GOT3 (cell line): ENCODE measurements around the gene SMCO1.
"Not testable (repeated sequence)": the region's sequence is repeated elsewhere in the genome, so short reads cannot be mapped to it uniquely, and the experiment has no call there.

Experiments used
- DNase-seq: peaks from one replicate; lab custom pipeline; 2025; ENCODE audit warnings: mixed read lengths; lab: John Stamatoyannopoulos, UW

Gene SMCO1

GRCh38 chr3:196521291-196521690 lies 6.1 kb upstream of the SMCO1 start:
- not testable (repeated sequence) for DNase-seq

GRCh38 chr3:196519718-196520082 lies 4.6 kb upstream of the SMCO1 start:
- DNase-seq, result no peak

GRCh38 chr3:196518966-196519717 lies 4.0 kb upstream of the SMCO1 start:
- DNase-seq, result no peak

- no peak for DNase-seq
Observed at GRCh38 chr3:196517919-196518318, 2.8 kb upstream of the SMCO1 start.

- no peak for DNase-seq
Observed at GRCh38 chr3:196517162-196517800, 2.1 kb upstream of the SMCO1 start.

GRCh38 chr3:196514350-196514716 lies 813 bp downstream of the SMCO1 start:
- DNase-seq, result no peak

GRCh38 chr3:196513697-196514349 lies 1.3 kb downstream of the SMCO1 start:
- no peak for DNase-seq

GRCh38 chr3:196511646-196512425 lies 3.3 kb downstream of the SMCO1 start:
- not testable (repeated sequence) for DNase-seq

GRCh38 chr3:196511108-196511507 lies 4.0 kb downstream of the SMCO1 start:
- DNase-seq, result not testable (repeated sequence)

- DNase-seq, result no peak
Observed at GRCh38 chr3:196506687-196507086, 8.5 kb downstream of the SMCO1 start.

- no peak for DNase-seq
Observed at GRCh38 chr3:196504556-196504955, 10.6 kb downstream of the SMCO1 start.

GRCh38 chr3:196504077-196504398 lies 11.1 kb downstream of the SMCO1 start:
- not testable (repeated sequence) for DNase-seq

GRCh38 chr3:196503196-196504076 lies 11.7 kb downstream of the SMCO1 start, which contains the start of gene RNF168:
RNF168 (minus strand) TSS chr3:196503768; CDS start chr3:196503173, 595 bp downstream.
- DNase-seq, result peak; percentile 94

GRCh38 chr3:196502775-196503195 lies 12.4 kb downstream of the SMCO1 start:
- DNase-seq, result peak; percentile 41

GRCh38 chr3:196501316-196502044 lies 13.7 kb downstream of the SMCO1 start:
- no peak for DNase-seq

- DNase-seq, result no peak
Observed at GRCh38 chr3:196499807-196500524, 15.2 kb downstream of the SMCO1 start.

GRCh38 chr3:196499061-196499460 lies 16.1 kb downstream of the SMCO1 start:
- DNase-seq, result no peak

GRCh38 chr3:196498297-196498696 lies 16.8 kb downstream of the SMCO1 start:
- no peak for DNase-seq

GRCh38 chr3:196496183-196496582 lies 19.0 kb downstream of the SMCO1 start:
- DNase-seq, result no peak

GRCh38 chr3:196493292-196493691 lies 21.9 kb downstream of the SMCO1 start:
- no peak for DNase-seq
